Duodenal mucosa (tissue), 2 donors: Measurements from ENCODE around the gene HTR7.
"Not testable (repeated sequence)": the region's sequence is repeated elsewhere in the genome, so short reads cannot be mapped to it uniquely, and the experiment has no call there.

Source experiments
- H3K27ac ChIP-seq: one replicate; pipeline ENCODE4 v1.7.0; 2013; ENCODE audit warnings: low read depth, low read length
- H3K27me3 ChIP-seq, 2 donors: one replicate each; pipeline ENCODE4 v1.7.0; 2013; ENCODE audit warnings: low read length in 2 of 2, control low read depth in 1 of 2; ENCODE audit not compliant: insufficient read depth in 2 of 2, control insufficient read depth in 1 of 2
- H3K36me3 ChIP-seq, 2 donors: one replicate each; pipeline ENCODE4 v1.7.0; 2013; ENCODE audit warnings: low read length in 2 of 2, control low read depth in 1 of 2; ENCODE audit not compliant: insufficient read depth in 2 of 2, control insufficient read depth in 1 of 2
- H3K4me1 ChIP-seq, 2 donors: one replicate each; pipeline ENCODE4 v1.7.0; 2013; ENCODE audit warnings: low read length in 2 of 2, control low read depth in 1 of 2; ENCODE audit not compliant: insufficient read depth in 2 of 2, control insufficient read depth in 1 of 2
- H3K4me3 ChIP-seq, 2 donors: one replicate each; pipeline ENCODE4 v1.7.0; 2013; ENCODE audit warnings: low read length in 2 of 2, low read depth in 1 of 2
- H3K9ac ChIP-seq, 2 donors: one replicate each; pipeline ENCODE4 v1.7.0; 2013; ENCODE audit warnings: low read length in 2 of 2, low read depth in 1 of 2
- H3K9me3 ChIP-seq, 2 donors: one replicate each; pipeline ENCODE4 v1.7.0; 2013; ENCODE audit warnings: low read length in 2 of 2, control low read depth in 1 of 2; ENCODE audit not compliant: control insufficient read depth in 1 of 2

Gene HTR7

DNA sequence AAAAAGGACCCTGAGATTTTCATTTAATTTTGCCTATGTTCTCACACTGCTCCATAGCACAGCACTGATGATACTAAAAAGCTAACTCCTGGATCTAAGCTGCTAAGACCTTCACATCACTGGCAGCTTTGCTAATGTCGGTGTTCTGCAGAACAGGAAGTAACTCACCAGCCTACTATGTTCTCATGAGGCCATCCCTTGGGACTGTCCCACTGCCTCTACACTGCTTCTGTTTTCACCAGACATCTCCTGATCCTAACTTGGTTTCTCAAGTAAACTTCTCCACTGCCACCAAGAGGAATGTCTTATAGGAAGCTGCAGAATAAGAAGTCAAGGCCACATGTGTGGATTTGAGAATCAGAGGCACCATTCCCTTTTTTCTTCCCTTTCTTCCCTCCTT is 15.1 kb downstream of the HTR7 start:
- H3K9ac ChIP-seq: no peak overlapping the region
- no peak overlapping the region for H3K4me3 ChIP-seq
- no peak overlapping the region for H3K27ac ChIP-seq
- H3K36me3 ChIP-seq: no peaks in the 10 kb centered on the region
- H3K4me1 ChIP-seq: no peaks in the 10 kb centered on the region
- H3K27me3 ChIP-seq: no peaks in the 10 kb centered on the region
- H3K9me3 ChIP-seq: no peaks in the 10 kb centered on the region

GRCh38 chr10:90837486-90837885 is 20.4 kb downstream of the HTR7 start:
- H3K27me3 ChIP-seq: peaks cover 0 to 5% of the 10 kb centered on the region in 2 donors
- H3K36me3 ChIP-seq: no peaks in the 10 kb centered on the region
- H3K4me3 ChIP-seq: no peak overlapping the region
- no peak overlapping the region for H3K9ac ChIP-seq
- no peaks in the 10 kb centered on the region for H3K9me3 ChIP-seq
- no peak overlapping the region for H3K27ac ChIP-seq
- no peaks in the 10 kb centered on the region for H3K4me1 ChIP-seq

DNA sequence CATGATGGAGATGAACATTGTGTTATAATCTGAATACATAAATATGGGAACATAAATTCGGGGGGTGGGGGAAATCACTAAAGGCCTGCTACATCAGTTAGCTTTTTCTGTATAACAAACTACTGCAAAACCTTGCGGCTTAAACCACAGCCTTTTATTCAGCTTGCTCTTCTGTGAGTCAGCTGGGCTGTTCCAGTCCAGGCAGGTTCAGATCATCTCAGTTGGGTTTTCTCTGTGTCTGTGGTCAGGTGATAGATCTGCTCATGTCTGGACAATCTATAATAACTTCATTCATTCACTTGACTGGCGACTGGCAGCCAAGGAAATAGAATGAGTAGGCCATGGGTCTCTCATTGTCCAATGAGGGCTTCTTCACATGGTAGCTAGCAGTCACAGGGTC is 23.5 kb downstream of the HTR7 start:
- Histone ChIP-seq H3K27me3 (peaks cover 0 to 5% of the 10 kb centered on the region in 2 donors), H3K36me3 (no peaks in the 10 kb centered on the region), H3K27ac (no peak overlapping the region), H3K4me3 (no peak overlapping the region), H3K9ac (no peak overlapping the region), H3K9me3 (no peaks in the 10 kb centered on the region), H3K4me1 (no peaks in the 10 kb centered on the region)

DNA sequence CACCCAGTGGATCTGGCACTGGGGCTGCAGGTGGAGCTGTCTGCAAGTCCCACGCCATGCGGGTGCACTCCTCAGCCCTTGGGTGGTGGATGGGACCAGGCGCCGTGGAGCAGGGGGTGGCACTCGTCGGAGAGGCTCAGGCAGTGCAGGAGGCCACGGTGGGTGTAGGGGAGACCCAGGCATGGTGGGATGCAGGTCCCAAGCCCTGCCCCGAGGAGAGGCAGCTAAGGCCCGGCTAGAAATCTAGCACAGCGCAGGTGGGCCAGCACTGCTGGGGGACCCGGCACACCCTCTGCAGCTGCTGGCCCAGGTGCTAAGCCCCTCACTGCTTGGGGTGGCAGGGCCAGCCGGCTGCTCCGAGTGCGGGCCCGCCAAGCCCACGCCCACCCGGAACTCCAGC is 25.7 kb downstream of the HTR7 start:
- no peak overlapping the region for H3K27ac ChIP-seq
- no peaks in the 10 kb centered on the region for H3K9me3 ChIP-seq
- H3K27me3 ChIP-seq: peaks cover 0 to 5% of the 10 kb centered on the region in 2 donors
- no peak overlapping the region for H3K9ac ChIP-seq
- H3K36me3 ChIP-seq: no peaks in the 10 kb centered on the region
- no peak overlapping the region for H3K4me3 ChIP-seq
- no peaks in the 10 kb centered on the region for H3K4me1 ChIP-seq

GRCh38 chr10:90822508-90822907 is 35.3 kb downstream of the HTR7 start:
- Histone ChIP-seq H3K27ac (no peak overlapping the region), H3K9ac (no peak overlapping the region), H3K27me3 (no peaks in the 10 kb centered on the region), H3K4me1 (no peaks in the 10 kb centered on the region), H3K4me3 (no peak overlapping the region), H3K36me3 (no peaks in the 10 kb centered on the region), H3K9me3 (peaks cover 0 to 4% of the 10 kb centered on the region in 2 donors)

DNA sequence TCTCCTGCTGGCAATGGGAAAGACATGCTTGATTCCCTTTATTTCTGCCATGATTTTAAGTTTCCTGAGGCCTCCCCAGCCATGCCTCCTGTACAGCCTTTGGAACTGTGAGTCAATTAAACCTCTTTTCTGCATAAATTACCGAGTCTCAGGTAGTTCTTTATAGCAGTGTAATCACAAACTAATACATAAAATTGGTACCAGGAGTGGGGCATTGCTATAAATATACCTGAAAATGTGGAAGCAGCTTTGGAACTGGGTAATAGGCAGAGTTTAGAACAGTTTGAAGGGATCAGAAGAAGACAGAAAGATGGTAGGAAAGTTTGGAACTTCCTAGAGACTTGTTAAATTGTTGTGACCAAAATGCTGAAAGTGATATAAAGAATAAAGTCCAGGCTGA is 36.0 kb downstream of the HTR7 start:
- not testable (repeated sequence) for H3K36me3 ChIP-seq, H3K27ac ChIP-seq, H3K4me1 ChIP-seq, H3K9ac ChIP-seq, H3K27me3 ChIP-seq, H3K4me3 ChIP-seq, H3K9me3 ChIP-seq

DNA sequence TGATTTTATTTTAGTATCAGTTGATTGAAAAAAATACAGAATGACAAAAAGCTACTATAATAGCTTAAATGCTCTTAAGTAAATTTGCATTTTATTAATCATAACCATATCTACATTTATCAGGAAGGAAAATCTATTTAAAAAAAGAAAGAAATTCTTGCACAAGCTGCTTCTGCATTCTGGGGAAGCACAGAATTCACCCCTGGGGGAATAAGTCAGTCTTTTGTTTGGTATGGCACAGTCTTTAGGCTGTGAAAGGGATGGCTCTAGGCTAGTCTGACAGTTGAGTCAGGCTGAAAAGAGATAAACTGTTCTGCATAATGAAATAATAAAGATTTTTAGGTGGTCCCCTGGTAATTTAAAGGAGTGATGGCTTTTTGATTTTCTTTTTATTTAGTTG is 37.9 kb downstream of the HTR7 start:
- no peaks in the 10 kb centered on the region for H3K4me1 ChIP-seq
- no peaks in the 10 kb centered on the region for H3K36me3 ChIP-seq
- H3K4me3 ChIP-seq: no peak overlapping the region
- peaks cover 0 to 4% of the 10 kb centered on the region in 2 donors for H3K9me3 ChIP-seq
- no peak overlapping the region for H3K9ac ChIP-seq
- H3K27ac ChIP-seq: no peak overlapping the region
- H3K27me3 ChIP-seq: no peaks in the 10 kb centered on the region

DNA sequence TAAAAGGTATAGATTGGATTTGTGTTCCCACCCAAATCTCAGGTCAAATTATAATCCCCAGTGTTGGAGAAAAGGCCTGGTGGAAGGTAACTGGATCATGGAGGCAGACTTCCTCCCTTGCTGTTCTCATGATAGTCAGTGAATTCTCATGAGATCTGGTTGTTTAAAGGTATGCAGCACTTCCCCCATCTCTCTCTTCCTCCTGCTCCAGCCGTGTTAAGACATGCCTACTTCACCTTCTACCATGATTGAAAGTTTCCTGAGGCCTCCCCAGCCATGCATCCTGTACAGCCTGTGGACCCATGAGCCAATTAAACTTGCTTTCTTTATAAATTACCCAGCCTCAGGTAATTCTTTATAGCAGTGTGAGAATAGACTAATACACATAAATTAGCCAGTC is 39.1 kb downstream of the HTR7 start:
- H3K4me1 ChIP-seq: no peaks in the 10 kb centered on the region
- no peak overlapping the region for H3K9ac ChIP-seq
- H3K36me3 ChIP-seq: no peaks in the 10 kb centered on the region
- no peak overlapping the region for H3K4me3 ChIP-seq
- no peak overlapping the region for H3K27ac ChIP-seq
- peaks cover 0 to 4% of the 10 kb centered on the region in 2 donors for H3K9me3 ChIP-seq
- no peaks in the 10 kb centered on the region for H3K27me3 ChIP-seq

GRCh38 chr10:90817128-90817889 is 40.5 kb downstream of the HTR7 start:
- Histone ChIP-seq H3K36me3 (no peaks in the 10 kb centered on the region), H3K4me3 (no peak overlapping the region), H3K27ac (no peak overlapping the region), H3K9me3 (peaks cover 0 to 3% of the 10 kb centered on the region in 2 donors), H3K27me3 (no peaks in the 10 kb centered on the region), H3K9ac (no peak overlapping the region), H3K4me1 (no peaks in the 10 kb centered on the region)

DNA sequence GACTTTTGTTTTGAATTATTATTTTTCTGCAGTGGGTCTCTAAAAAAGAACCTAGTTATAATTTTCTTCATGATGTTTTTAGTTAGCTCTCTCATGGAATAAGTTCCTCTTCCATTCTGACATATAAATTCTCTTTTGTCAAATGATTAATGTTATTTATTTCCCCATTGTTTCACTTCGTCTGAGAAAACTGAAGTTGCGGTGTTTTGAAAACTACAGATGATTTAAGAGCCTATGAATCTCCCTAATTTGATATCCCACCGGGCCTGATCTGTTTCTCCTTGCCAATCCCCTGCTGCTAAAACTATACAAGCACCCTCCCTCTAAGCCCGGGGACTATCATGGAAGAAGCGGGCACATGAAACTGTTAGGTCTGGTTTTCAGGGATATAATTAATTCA is 41.4 kb downstream of the HTR7 start:
- Histone ChIP-seq H3K4me1 (no peaks in the 10 kb centered on the region), H3K27ac (no peak overlapping the region), H3K9me3 (no peaks in the 10 kb centered on the region), H3K27me3 (no peaks in the 10 kb centered on the region), H3K9ac (no peak overlapping the region), H3K4me3 (no peak overlapping the region), H3K36me3 (no peaks in the 10 kb centered on the region)
